Uterus (tissue), 4 donors: Measurements from ENCODE around the gene NFATC4. TPM values are rescaled to one million over a fixed set of nuclear protein-coding genes. Genes with fewer than 3 reads are reported as not detected.
"Not testable (repeated sequence)": the region's sequence is repeated elsewhere in the genome, so short reads cannot be mapped to it uniquely, and the experiment has no call there.

ENCODE experiments used
- DNase-seq, 2 donors: peaks; one replicate each; pipeline ENCODE4 v3.0.0-alpha.2; 2019 to 2020
- H3K27ac ChIP-seq, 2 donors: fragments of 200-600 bp; sonication (generic); 1 replicate in 1 of 2; 2 replicates in 1 of 2; pipeline ENCODE4 v1.5.1; 2016 to 2018
- H3K27me3 ChIP-seq, 2 donors: fragments of 200-600 bp; sonication (generic); one replicate each; pipeline ENCODE4 v1.5.1; 2018 to 2019; ENCODE audit warnings: control low read depth in 1 of 2
- H3K36me3 ChIP-seq, 2 donors: fragments of 200-600 bp; sonication (generic); one replicate each; pipeline ENCODE4 v1.5.1; 2019; ENCODE audit warnings: control low read depth in 1 of 2
- H3K4me1 ChIP-seq, 2 donors: fragments of 200-600 bp; sonication (generic); one replicate each; pipeline ENCODE4 v1.5.1; 2018 to 2019; ENCODE audit warnings: control low read depth in 1 of 2
- H3K4me3 ChIP-seq, 2 donors: fragments of 200-600 bp; sonication (generic); 1 replicate in 1 of 2; 2 replicates in 1 of 2; pipeline ENCODE4 v1.5.1; 2018 to 2019; ENCODE audit warnings: mild to moderate bottlenecking in 1 of 2
- H3K9me3 ChIP-seq, 2 donors: fragments of 200-600 bp; sonication (generic); one replicate each; pipeline ENCODE4 v1.5.1; 2019; ENCODE audit warnings: control low read depth in 1 of 2
- CTCF ChIP-seq, 4 experiments: fragments of 200-600 bp in 2 of 4; fragments of 450-650 bp in 2 of 4; sonication (generic) in 2 of 4; IDR thresholded peaks; one replicate each; pipeline ENCODE4 v1.5.1; 2016 to 2019; ENCODE audit warnings: antibody characterized with exemption in 4 of 4, mild to moderate bottlenecking in 2 of 4, moderate library complexity in 1 of 4
- POLR2A ChIP-seq, 2 donors: fragments of 450-650 bp; IDR thresholded peaks; one replicate each; pipeline ENCODE4 v1.6.1; 2016; ENCODE audit warnings: antibody characterized with exemption in 2 of 2, mild to moderate bottlenecking in 1 of 2, moderate library complexity in 1 of 2
- intact Hi-C: fragments of 100-400 bp; cut with DNase I; formaldehyde crosslinking; loops from one replicate; pipeline ENCODE4 v1.15.1; 2023; ENCODE audit warnings: low total_unique reads
- total RNA-seq, 4 donors: library from RNA; depleted of rRNA in 3 of 4; stranded (reverse); fragments of >200 nt in 3 of 4; gene quantifications; one replicate each; pipeline versions ENCODE4 v1.1.0 to v1.2.4, GENCODE V29; 2014 to 2023
- donor health status: DM: yes; HTN: yes; CAD: no.

NFATC4 gene
- total RNA-seq, 4 donors from 2014 or later = 25.6 to 187 (median 86.4) TPM

GRCh38 chr14:24325041-24325530, 42.9 kb upstream of the NFATC4 start:
- Histone ChIP-seq H3K27me3 (no peaks in the 10 kb centered on the region), H3K27ac (no peak overlapping the region), H3K36me3 (no peaks in the 10 kb centered on the region), H3K4me3 (no peak overlapping the region), H3K9me3 (no peaks in the 10 kb centered on the region), H3K4me1 (no peaks in the 10 kb centered on the region)
- DNase-seq = no peak
- TF ChIP-seq CTCF (IDR thresholded peaks at IDR 0.05) (no peak), POLR2A (IDR thresholded peaks at IDR 0.05) (no peak)
- intact Hi-C loops = no loop called here

GRCh38 chr14:24325963-24326362, 42.0 kb upstream of the NFATC4 start:
- H3K27ac ChIP-seq = no peak overlapping the region
- no peak overlapping the region for H3K4me3 ChIP-seq
- intact Hi-C loops = no loop called here
- H3K4me1 ChIP-seq = no peaks in the 10 kb centered on the region
- DNase-seq = no peak
- H3K36me3 ChIP-seq = no peaks in the 10 kb centered on the region
- TF ChIP-seq CTCF (IDR thresholded peaks at IDR 0.05) (no peak), POLR2A (IDR thresholded peaks at IDR 0.05) (no peak)
- no peaks in the 10 kb centered on the region for H3K9me3 ChIP-seq
- no peaks in the 10 kb centered on the region for H3K27me3 ChIP-seq

GRCh38 chr14:24327303-24327702, 40.7 kb upstream of the NFATC4 start:
- H3K9me3 ChIP-seq = no peaks in the 10 kb centered on the region
- peaks cover 0 to under 1% of the 10 kb centered on the region in 2 donors for H3K27me3 ChIP-seq
- no peak overlapping the region for H3K4me3 ChIP-seq
- intact Hi-C loops = no loop called here
- no peaks in the 10 kb centered on the region for H3K36me3 ChIP-seq
- DNase-seq = no peak
- TF ChIP-seq CTCF (IDR thresholded peaks at IDR 0.05) (no peak), POLR2A (IDR thresholded peaks at IDR 0.05) (no peak)
- H3K4me1 ChIP-seq = peaks cover 0 to under 1% of the 10 kb centered on the region in 2 donors
- H3K27ac ChIP-seq = no peak overlapping the region

- peak; percentile 38 to 71 (median 66) for TF ChIP-seq CTCF (IDR thresholded peaks at IDR 0.05)
- H3K4me1 ChIP-seq, H3K9me3 ChIP-seq, H3K36me3 ChIP-seq, H3K27me3 ChIP-seq, H3K4me3 ChIP-seq, H3K27ac ChIP-seq, intact Hi-C loops: not testable (repeated sequence)
- DNase-seq = peak; percentile 61
These were observed 40.1 kb upstream of the NFATC4 start for GRCh38 chr14:24327914-24328313.

- TF ChIP-seq POLR2A (IDR thresholded peaks at IDR 0.05) (no peak), CTCF (IDR thresholded peaks at IDR 0.05) (no peak)
- H3K4me1 ChIP-seq = peaks cover 0 to 9% of the 10 kb centered on the region in 2 donors
- H3K27ac ChIP-seq = no peak overlapping the region
- no peaks in the 10 kb centered on the region for H3K36me3 ChIP-seq
- no peaks in the 10 kb centered on the region for H3K9me3 ChIP-seq
- peaks cover 0 to 10% of the 10 kb centered on the region in 2 donors for H3K27me3 ChIP-seq
- DNase-seq = no peak
- intact Hi-C loops = no loop called here
- no peak overlapping the region for H3K4me3 ChIP-seq
These were observed 38.8 kb upstream of the NFATC4 start for GRCh38 chr14:24329073-24329663.
